C4-2B (cell line): Measurements from ENCODE around the gene SYNGR3.

Experiments
- H3K27ac ChIP-seq: fragments of 450-650 bp; 2 replicates; pipeline ENCODE4 v1.5.1; 2017
- CTCF ChIP-seq: fragments of 450-650 bp; conservative IDR thresholded peaks from 2 replicates; pipeline ENCODE4 v1.5.1; 2017; ENCODE audit warnings: mild to moderate bottlenecking
- ZFX ChIP-seq: fragments of 450-650 bp; IDR thresholded peaks from 2 replicates; pipeline ENCODE4 v1.6.1; 2017

SYNGR3 gene

GRCh38 chr16:1997494-1998359, 8.0 kb downstream of the SYNGR3 start:
- H3K27ac ChIP-seq = no peak overlapping the region
- TF ChIP-seq ZFX = no peak
- TF ChIP-seq CTCF = no peak

- TF ChIP-seq ZFX = no peak
- TF ChIP-seq CTCF = no peak
- no peak overlapping the region for H3K27ac ChIP-seq
These were observed 8.6 kb downstream of the SYNGR3 start for GRCh38 chr16:1998360-1998835.

- H3K27ac ChIP-seq = no peak overlapping the region
- TF ChIP-seq ZFX = no peak
- no peak for TF ChIP-seq CTCF
These were observed 9.4 kb downstream of the SYNGR3 start for GRCh38 chr16:1998852-1999801.

- no peak overlapping the region for H3K27ac ChIP-seq
- TF ChIP-seq CTCF (no peak), ZFX (no peak)
These were observed 10.2 kb downstream of the SYNGR3 start for GRCh38 chr16:1999866-2000514.

- H3K27ac ChIP-seq = no peak overlapping the region
- no peak for TF ChIP-seq CTCF
- TF ChIP-seq ZFX = no peak
These were observed 11.3 kb downstream of the SYNGR3 start for GRCh38 chr16:2001035-2001434.

GRCh38 chr16:2001456-2002355, 11.9 kb downstream of the SYNGR3 start:
- no peak overlapping the region for H3K27ac ChIP-seq
- no peak for TF ChIP-seq ZFX
- no peak for TF ChIP-seq CTCF
